Cerebellar nuclear complex (tissue), 1 donor: ENCODE measurements around the gene FOXRED2.

Source experiments
- DNase-seq, 2 experiments: peaks; one replicate each; lab custom pipeline; 2025; lab: John Stamatoyannopoulos, UW

Gene FOXRED2

GRCh38 chr22:36514766-36515165 is 7.9 kb upstream of the FOXRED2 start:
- DNase-seq = no peak

- no peak for DNase-seq
Measured at GRCh38 chr22:36512991-36513390, 6.2 kb upstream of the FOXRED2 start.

GRCh38 chr22:36512333-36512732 is 5.5 kb upstream of the FOXRED2 start:
- DNase-seq = no peak

GRCh38 chr22:36510966-36511881 is 4.4 kb upstream of the FOXRED2 start:
- no peak for DNase-seq

- no peak for DNase-seq
Measured at GRCh38 chr22:36510384-36510783, 3.5 kb upstream of the FOXRED2 start.

- DNase-seq = no peak
Measured at GRCh38 chr22:36507518-36508010, 724 bp upstream of the FOXRED2 start.

- no peak for DNase-seq
Measured at GRCh38 chr22:36505998-36506635, 723 bp downstream of the FOXRED2 start.

GRCh38 chr22:36497910-36498665 is 8.8 kb downstream of the FOXRED2 start:
- DNase-seq = no peak

GRCh38 chr22:36493690-36494110 is 13.1 kb downstream of the FOXRED2 start:
- no peak for DNase-seq

- DNase-seq = no peak
Measured at GRCh38 chr22:36492109-36492508, 14.7 kb downstream of the FOXRED2 start.

GRCh38 chr22:36491155-36491554 is 15.7 kb downstream of the FOXRED2 start:
- DNase-seq = no peak

- DNase-seq = no peak
Measured at GRCh38 chr22:36486619-36487384, 20.0 kb downstream of the FOXRED2 start.

- peak; percentile 66 to 92 for DNase-seq
Measured at GRCh38 chr22:36481393-36482168, 25.3 kb downstream of the FOXRED2 start, which contains the start of gene TXN2. Gene TXN2, minus strand, starts transcription at chr22:36481640. Its CDS starts 803 bp downstream, at chr22:36480837.

- DNase-seq = no peak
Measured at GRCh38 chr22:36480941-36481392, 25.9 kb downstream of the FOXRED2 start.

- DNase-seq = no peak
Measured at GRCh38 chr22:36478966-36479365, 27.9 kb downstream of the FOXRED2 start.

- no peak for DNase-seq
Measured at GRCh38 chr22:36475341-36475740, 31.5 kb downstream of the FOXRED2 start.

- DNase-seq = no peak
Measured at GRCh38 chr22:36472689-36473088, 34.2 kb downstream of the FOXRED2 start.

GRCh38 chr22:36471341-36471821 is 35.5 kb downstream of the FOXRED2 start:
- DNase-seq = no peak

- DNase-seq = no peak
Measured at GRCh38 chr22:36470994-36471331, 35.9 kb downstream of the FOXRED2 start.
